CD4-positive, alpha-beta memory T cell (primary cell): ENCODE measurements around the gene DDOST. TPM values are rescaled to one million over a fixed set of nuclear protein-coding genes. Genes with fewer than 3 reads are reported as not detected.
A peak's percentile ranks its signal among the peaks of the same experiment; 100 is the strongest.
"Not testable (repeated sequence)": the region's sequence is repeated elsewhere in the genome, so short reads cannot be mapped to it uniquely, and the experiment has no call there.

Experiments
- CTCF ChIA-PET: fragments of 350-600 bp; sonication (Branson Sonifier 250); formaldehyde crosslinking; loops from one replicate; lab custom pipeline; 2021; ENCODE audit warnings: inconsistent platforms; ENCODE audit not compliant: partially characterized antibody; lab: Charles Lee
- POLR2A ChIA-PET: fragments of 350-600 bp; sonication (Branson Sonifier 250); formaldehyde crosslinking; loops from one replicate; lab custom pipeline; 2021; ENCODE audit not compliant: partially characterized antibody; lab: Charles Lee
- DNase-seq, 5 donors: peaks; one replicate each; pipeline versions ENCODE4 v3.0.0 to v3.0.0-alpha.2; 2020 to 2022; ENCODE audit warnings: mixed read lengths in 1 of 5
- H3K27ac ChIP-seq: one replicate; pipeline ENCODE4 v1.7.0; 2013; ENCODE audit warnings: low read depth, low read length
- H3K27me3 ChIP-seq: 2 replicates; pipeline ENCODE4 v1.7.0; 2013; ENCODE audit warnings: mild to moderate bottlenecking, low read length, moderate library complexity; ENCODE audit not compliant: insufficient read depth
- H3K36me3 ChIP-seq: 2 replicates; pipeline ENCODE4 v1.7.0; 2013; ENCODE audit warnings: mild to moderate bottlenecking, low read length, moderate library complexity; ENCODE audit not compliant: insufficient read depth
- H3K4me1 ChIP-seq: 2 replicates; pipeline ENCODE4 v1.7.0; 2013; ENCODE audit warnings: mild to moderate bottlenecking, low read length, moderate library complexity; ENCODE audit not compliant: insufficient read depth
- H3K4me3 ChIP-seq, 2 donors: one replicate each; pipeline ENCODE4 v1.7.0; 2013; ENCODE audit warnings: low read length in 2 of 2, mild to moderate bottlenecking in 1 of 2
- H3K9me3 ChIP-seq, 2 donors: one replicate each; pipeline ENCODE4 v1.7.0; 2013; ENCODE audit warnings: low read length in 2 of 2, control low read depth in 1 of 2; ENCODE audit not compliant: control insufficient read depth in 1 of 2
- H3K27ac Mint-ChIP-seq, 7 donors: one replicate each; pipeline ENCODE4 v1.8.0; 2020 to 2021; ENCODE audit warnings: mixed read lengths in 7 of 7, mild to moderate bottlenecking in 6 of 7, inconsistent platforms in 3 of 7, moderate library complexity in 3 of 7
- H3K27me3 Mint-ChIP-seq, 2 donors: one replicate each; pipeline ENCODE4 v1.8.0; 2020 to 2021; ENCODE audit warnings: mixed read lengths in 2 of 2
- H3K36me3 Mint-ChIP-seq, 2 donors: one replicate each; pipeline ENCODE4 v1.8.0; 2020 to 2021; ENCODE audit warnings: mixed read lengths in 2 of 2, inconsistent platforms in 1 of 2, mild to moderate bottlenecking in 1 of 2
- H3K4me1 Mint-ChIP-seq, 4 donors: one replicate each; pipeline ENCODE4 v1.8.0; 2020 to 2021; ENCODE audit warnings: mixed read lengths in 4 of 4, mild to moderate bottlenecking in 1 of 4
- H3K4me3 Mint-ChIP-seq, 8 donors: one replicate each; pipeline ENCODE4 v1.8.0; 2020 to 2021; ENCODE audit warnings: mixed read lengths in 8 of 8, mild to moderate bottlenecking in 7 of 8, moderate library complexity in 6 of 8, inconsistent platforms in 3 of 8
- H3K9me3 Mint-ChIP-seq, 8 donors: one replicate each; pipeline ENCODE4 v1.8.0; 2020 to 2021; ENCODE audit warnings: mixed read lengths in 8 of 8, mild to moderate bottlenecking in 5 of 8, inconsistent platforms in 3 of 8, moderate library complexity in 1 of 8
- intact Hi-C: fragments of 100-400 bp; cut with micrococcal nuclease; formaldehyde crosslinking; loops from one replicate; pipeline ENCODE4 v1.15.1; 2023
- polyA plus RNA-seq, 2 donors: library from polyadenylated mRNA; unstranded; fragments of 300-500 nt; fragmentation: Illumina TruSeq; gene quantifications; one replicate each; pipeline ENCODE4 v1.2.3, GENCODE V29; 2021
- total RNA-seq, 2 experiments: library from RNA; stranded (reverse); gene quantifications; one replicate each; pipeline ENCODE4 v1.2.3, GENCODE V29; 2021

Gene DDOST
- total and polyA plus RNA-seq, 4 experiments from 2014 or later: 133 to 405 (median 184) TPM

GRCh38 chr1:20683614-20684013, 22.4 kb upstream of the DDOST start:
- intact Hi-C loops: no loop called here
- no peak overlapping the region for H3K27ac Mint-ChIP-seq
- H3K9me3 Mint-ChIP-seq: no peaks in the 10 kb centered on the region
- no peaks in the 10 kb centered on the region for H3K36me3 ChIP-seq
- H3K9me3 ChIP-seq: no peaks in the 10 kb centered on the region
- peaks cover 8% of the 10 kb centered on the region in 2 donors for H3K27me3 Mint-ChIP-seq
- no peaks in the 10 kb centered on the region for H3K4me1 ChIP-seq
- no peak for DNase-seq
- ChIA-PET POLR2A (no interaction called here), CTCF (interaction anchor here (1.2 kb wide), 1 partner anchor 13 kb away, joined by 5 read pairs; no protein-coding TSS in a partner anchor)
- no peaks in the 10 kb centered on the region for H3K36me3 Mint-ChIP-seq
- H3K4me1 Mint-ChIP-seq: peaks cover 1 to 4% (median 3%) of the 10 kb centered on the region in 4 donors
- no peak overlapping the region for H3K4me3 Mint-ChIP-seq
- no peak overlapping the region for H3K4me3 ChIP-seq
- H3K27me3 ChIP-seq: no peaks in the 10 kb centered on the region
- no peak overlapping the region for H3K27ac ChIP-seq

- Histone ChIP-seq H3K27ac (no peak overlapping the region), H3K9me3 (no peaks in the 10 kb centered on the region), H3K27me3 (no peaks in the 10 kb centered on the region), H3K36me3 (no peaks in the 10 kb centered on the region), H3K4me3 (no peak overlapping the region), H3K4me1 (no peaks in the 10 kb centered on the region)
- POLR2A ChIA-PET: interaction anchor here (1.0 kb wide), 1 partner anchor 21 kb away, joined by 3 read pairs; the partner anchor contains the start of gene DDOST
- CTCF ChIA-PET: interaction anchor here (1.2 kb wide), 1 partner anchor 14 kb away, joined by 3 read pairs; no protein-coding TSS in a partner anchor
- peaks cover 12 to 13% of the 10 kb centered on the region in 2 donors for H3K27me3 Mint-ChIP-seq
- intact Hi-C loops: no loop called here
- DNase-seq: no peak
- no peaks in the 10 kb centered on the region for H3K36me3 Mint-ChIP-seq
- H3K9me3 Mint-ChIP-seq: peaks cover 0 to 3% (median 1%) of the 10 kb centered on the region in 8 donors
- H3K4me1 Mint-ChIP-seq: peaks cover 5 to 10% (median 7%) of the 10 kb centered on the region in 4 donors
- no peak overlapping the region for H3K4me3 Mint-ChIP-seq
- H3K27ac Mint-ChIP-seq: no peak overlapping the region
Measured at GRCh38 chr1:20682571-20683236, 21.5 kb upstream of the DDOST start.

- H3K4me1 ChIP-seq: no peaks in the 10 kb centered on the region
- Mint-ChIP-seq H3K36me3 (no peaks in the 10 kb centered on the region), H3K9me3 (peaks cover 0 to 10% (median 3%) of the 10 kb centered on the region in 8 donors), H3K27ac (no peak overlapping the region), H3K4me1 (peaks cover 5 to 11% (median 7%) of the 10 kb centered on the region in 4 donors), H3K27me3 (peaks cover 13 to 17% of the 10 kb centered on the region in 2 donors), H3K4me3 (no peak overlapping the region)
- H3K9me3 ChIP-seq: no peaks in the 10 kb centered on the region
- no peaks in the 10 kb centered on the region for H3K27me3 ChIP-seq
- H3K27ac ChIP-seq: no peak overlapping the region
- no peak for DNase-seq
- intact Hi-C loops: no loop called here
- H3K4me3 ChIP-seq: no peak overlapping the region
- H3K36me3 ChIP-seq: no peaks in the 10 kb centered on the region
- ChIA-PET POLR2A (interaction anchor here (1.0 kb wide), 1 partner anchor 21 kb away, joined by 3 read pairs; the partner anchor contains the start of gene DDOST), CTCF (interaction anchor here (1.2 kb wide), 1 partner anchor 15 kb away, joined by 3 read pairs; no protein-coding TSS in a partner anchor)
Measured at GRCh38 chr1:20681999-20682398, 20.8 kb upstream of the DDOST start.

- H3K27ac Mint-ChIP-seq: peak overlapping the region in 1 of 7 donors; percentile 38
- intact Hi-C loops: no loop called here
- H3K4me3 ChIP-seq: no peak overlapping the region
Measured at GRCh38 chr1:20680269-20680668, 19.1 kb upstream of the DDOST start.

GRCh38 chr1:20678599-20678998, 17.4 kb upstream of the DDOST start:
- CTCF ChIA-PET: no interaction called here
- no peaks in the 10 kb centered on the region for H3K4me1 ChIP-seq
- peak overlapping the region in 1 of 7 donors; percentile 46 for H3K27ac Mint-ChIP-seq
- H3K27ac ChIP-seq: no peak overlapping the region
- peaks cover 0 to 12% (median 3%) of the 10 kb centered on the region in 8 donors for H3K9me3 Mint-ChIP-seq
- intact Hi-C loops: no loop called here
- POLR2A ChIA-PET: no interaction called here
- no peak overlapping the region for H3K4me3 ChIP-seq
- peak overlapping the region in 6 of 8 donors; percentile 1 to 63 (median 20) for H3K4me3 Mint-ChIP-seq
- no peaks in the 10 kb centered on the region for H3K9me3 ChIP-seq
- no peaks in the 10 kb centered on the region for H3K36me3 Mint-ChIP-seq
- DNase-seq: no peak
- no peaks in the 10 kb centered on the region for H3K36me3 ChIP-seq
- peaks cover 12 to 16% of the 10 kb centered on the region in 2 donors for H3K27me3 Mint-ChIP-seq
- no peaks in the 10 kb centered on the region for H3K27me3 ChIP-seq
- H3K4me1 Mint-ChIP-seq: peaks cover 5 to 11% (median 7%) of the 10 kb centered on the region in 4 donors

More at GRCh38 chr1:20680269-20680668, 19.1 kb upstream of the DDOST start:
- POLR2A ChIA-PET: no interaction called here
- Histone ChIP-seq H3K9me3 (no peaks in the 10 kb centered on the region), H3K4me1 (no peaks in the 10 kb centered on the region), H3K36me3 (no peaks in the 10 kb centered on the region), H3K27me3 (no peaks in the 10 kb centered on the region), H3K27ac (no peak overlapping the region)
- CTCF ChIA-PET: interaction anchor here (0.6 kb wide), 1 partner anchor 984 kb away, joined by 3 read pairs; no protein-coding TSS in a partner anchor
- Mint-ChIP-seq H3K27me3 (peaks cover 12 to 17% of the 10 kb centered on the region in 2 donors), H3K4me3 (no peak overlapping the region), H3K4me1 (peaks cover 5 to 11% (median 7%) of the 10 kb centered on the region in 4 donors), H3K9me3 (peaks cover 0 to 12% (median 3%) of the 10 kb centered on the region in 8 donors), H3K36me3 (no peaks in the 10 kb centered on the region)
- DNase-seq: no peak

- H3K27me3 Mint-ChIP-seq: peaks cover 11 to 15% of the 10 kb centered on the region in 2 donors
- H3K9me3 Mint-ChIP-seq: peaks cover 0 to 12% (median 3%) of the 10 kb centered on the region in 8 donors
- DNase-seq, H3K27me3 ChIP-seq, H3K36me3 Mint-ChIP-seq, H3K4me3 Mint-ChIP-seq, H3K4me1 ChIP-seq, H3K9me3 ChIP-seq, H3K36me3 ChIP-seq, H3K27ac ChIP-seq, CTCF ChIA-PET, intact Hi-C loops, H3K4me3 ChIP-seq, H3K4me1 Mint-ChIP-seq, H3K27ac Mint-ChIP-seq: not testable (repeated sequence)
- POLR2A ChIA-PET: interaction anchor here (0.6 kb wide), 1 partner anchor 19 kb away, joined by 3 read pairs; no protein-coding TSS in a partner anchor
Measured at GRCh38 chr1:20673626-20674025, 12.5 kb upstream of the DDOST start.

GRCh38 chr1:20672265-20672632, 11.1 kb upstream of the DDOST start:
- Mint-ChIP-seq H3K4me3 (no peak overlapping the region), H3K9me3 (peaks cover 0 to 5% (median 0%) of the 10 kb centered on the region in 8 donors), H3K27me3 (peaks cover 6 to 7% of the 10 kb centered on the region in 2 donors), H3K4me1 (no peaks in the 10 kb centered on the region), H3K27ac (peak overlapping the region in 1 of 7 donors; percentile 66), H3K36me3 (no peaks in the 10 kb centered on the region)
- H3K36me3 ChIP-seq: no peaks in the 10 kb centered on the region
- H3K9me3 ChIP-seq: no peaks in the 10 kb centered on the region
- no peak for DNase-seq
- no peaks in the 10 kb centered on the region for H3K27me3 ChIP-seq
- CTCF ChIA-PET: no interaction called here
- H3K4me1 ChIP-seq: no peaks in the 10 kb centered on the region
- H3K4me3 ChIP-seq: no peak overlapping the region
- H3K27ac ChIP-seq: no peak overlapping the region
- intact Hi-C loops: no loop called here
- POLR2A ChIA-PET: no interaction called here
